ENCODE results near the gene PLEKHJ1.
"Not testable (repeated sequence)": the region's sequence is repeated elsewhere in the genome, so short reads cannot be mapped to it uniquely, and the experiment has no call there.

Gene PLEKHJ1, protein sequence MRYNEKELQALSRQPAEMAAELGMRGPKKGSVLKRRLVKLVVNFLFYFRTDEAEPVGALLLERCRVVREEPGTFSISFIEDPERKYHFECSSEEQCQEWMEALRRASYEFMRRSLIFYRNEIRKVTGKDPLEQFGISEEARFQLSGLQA

DNA sequence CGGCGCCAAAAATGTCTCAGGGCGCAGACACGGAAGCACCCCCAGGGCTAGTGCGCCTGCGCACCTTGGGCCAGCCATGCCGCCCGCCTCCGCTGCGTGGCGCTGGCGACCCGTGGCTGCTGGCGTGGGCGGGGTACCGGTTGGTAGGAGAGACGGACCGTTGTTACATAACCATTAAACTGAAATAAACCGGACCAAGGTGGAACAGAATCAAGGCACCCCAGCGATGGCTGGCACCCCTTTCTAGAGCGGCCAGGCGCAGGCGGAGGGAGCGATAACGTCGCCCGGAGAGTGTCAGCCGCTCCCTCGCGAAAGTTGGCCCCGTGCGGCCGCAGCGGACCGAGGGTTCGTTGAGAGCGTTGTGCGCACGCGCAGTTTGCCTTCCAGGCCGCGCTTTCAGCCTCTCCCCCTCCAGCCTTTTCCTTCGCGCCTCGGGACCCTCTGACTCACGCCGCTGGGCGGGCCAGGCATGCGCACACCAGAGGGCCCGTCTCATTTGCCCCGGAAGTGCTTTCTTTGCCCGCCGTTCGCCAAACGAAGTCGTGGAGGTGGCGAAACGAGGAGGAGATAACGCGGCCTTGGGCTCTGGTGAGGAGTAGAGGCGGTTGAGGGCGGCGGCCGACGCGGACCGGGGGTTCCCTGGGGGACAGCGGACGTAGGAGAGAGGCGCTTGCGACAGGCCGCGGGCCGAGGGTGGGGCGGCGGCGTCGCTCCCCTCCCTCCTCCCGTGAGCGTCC is at the start of gene PLEKHJ1, which contains the start of gene SF3A2:
PLEKHJ1 (minus strand) TSS at position 16 of the 737 bp plus-strand sequence. CDS start 81 bp downstream, outside the sequence.
SF3A2 (plus strand) TSS at position 511 of the 737 bp plus-strand sequence. CDS start 6,595 bp downstream, outside the sequence.
- peak; percentile 99 for DNase-seq (ENCODE audit: low read depth)

DNA sequence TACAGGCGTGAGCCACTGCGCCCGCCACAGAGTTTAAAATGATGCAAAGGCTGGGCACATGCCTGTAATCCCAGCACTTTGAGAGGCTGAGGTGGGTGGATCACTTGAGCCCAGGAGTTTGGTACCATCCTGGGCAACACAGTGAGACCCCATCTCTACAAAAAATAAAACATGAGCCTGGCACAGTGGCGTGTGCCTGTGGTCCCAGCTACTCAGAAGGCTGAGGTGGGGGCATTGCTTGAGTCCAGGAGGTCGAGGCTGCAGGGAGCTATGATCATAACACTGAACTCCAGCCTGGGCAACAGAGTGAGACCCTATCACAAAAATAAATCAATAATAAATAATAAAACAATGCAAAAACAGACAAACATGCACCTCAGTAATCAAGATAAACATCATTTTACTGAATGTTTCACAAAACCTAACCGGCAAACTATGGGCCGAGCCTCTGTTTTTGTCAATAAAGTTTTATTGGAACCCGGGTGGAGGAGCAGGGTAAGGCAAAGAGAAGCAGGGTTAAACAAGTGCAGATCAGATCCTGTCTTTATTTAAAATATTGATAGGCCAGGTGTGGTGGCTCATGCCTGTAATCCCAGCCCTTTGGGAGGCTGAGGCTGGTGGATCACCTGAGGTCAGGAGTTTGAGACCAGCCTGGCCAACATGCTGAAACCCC is 47.8 kb upstream of the PLEKHJ1 start:
- DNase-seq (ENCODE audit: low read depth) = no peak

DNA sequence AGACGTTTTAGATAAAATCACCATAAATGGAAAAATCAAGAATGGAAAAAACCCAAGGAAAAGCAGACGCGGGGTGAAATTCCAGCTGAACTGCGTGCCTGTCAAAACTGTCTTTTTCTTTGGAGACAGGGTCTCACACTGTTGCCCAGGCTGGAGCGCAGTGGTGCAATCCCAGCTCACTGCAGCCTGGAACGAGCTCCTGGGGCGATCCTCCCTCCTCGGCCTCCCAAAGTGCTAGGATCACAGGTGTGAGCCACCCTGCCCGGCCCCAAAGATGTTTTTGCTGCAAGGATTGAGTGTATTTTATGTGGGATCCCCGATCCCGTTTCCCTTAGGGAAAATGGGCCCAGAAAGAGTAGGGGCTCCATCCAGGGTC is 46.7 kb upstream of the PLEKHJ1 start:
- no peak for DNase-seq (ENCODE audit: low read depth)

DNA sequence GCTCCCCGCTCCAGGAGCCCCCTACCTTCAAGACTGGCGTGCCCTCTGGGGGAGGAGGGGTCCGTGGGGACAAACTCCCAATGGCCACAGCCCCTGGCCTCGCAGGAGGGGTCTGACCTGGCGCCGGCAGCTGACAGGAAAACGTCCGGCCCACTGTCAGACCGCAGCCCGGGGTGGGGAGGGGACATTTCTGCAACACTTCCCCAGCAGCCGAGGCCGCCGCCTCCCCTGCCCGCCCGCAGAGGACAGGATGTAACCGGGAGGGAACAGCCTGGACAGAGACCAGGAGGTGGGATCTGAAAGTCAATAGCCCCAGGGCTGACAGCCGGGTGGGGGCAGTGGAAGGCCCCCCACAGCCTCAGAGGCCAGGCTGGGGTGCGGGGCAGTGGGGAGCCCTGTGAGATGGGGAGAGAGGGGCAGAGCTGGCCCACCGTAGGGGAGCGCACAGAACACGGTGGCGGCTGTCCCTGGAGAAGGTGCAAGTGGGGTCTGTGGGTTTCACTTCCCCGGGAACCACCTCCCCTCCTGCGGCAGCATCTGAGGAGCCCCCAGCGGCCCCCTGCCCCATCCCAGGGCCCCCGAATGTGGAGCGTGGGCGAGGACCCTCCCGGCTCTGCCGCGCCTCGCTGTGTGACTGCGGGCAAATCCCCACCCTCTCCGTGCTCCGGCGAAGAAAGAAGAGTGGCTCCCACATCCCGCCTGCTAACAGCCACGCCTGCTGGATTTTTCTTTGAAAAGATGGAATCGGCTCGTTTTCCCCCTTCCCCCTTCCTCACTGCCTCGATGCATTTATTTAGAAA is 46.1 kb upstream of the PLEKHJ1 start, which contains the start of gene PEAK3:
PEAK3 (minus strand) TSS at position 114 of the 800 bp plus-strand sequence. CDS start 1,244 bp downstream, outside the sequence.
- no peak for DNase-seq (ENCODE audit: low read depth)

DNA sequence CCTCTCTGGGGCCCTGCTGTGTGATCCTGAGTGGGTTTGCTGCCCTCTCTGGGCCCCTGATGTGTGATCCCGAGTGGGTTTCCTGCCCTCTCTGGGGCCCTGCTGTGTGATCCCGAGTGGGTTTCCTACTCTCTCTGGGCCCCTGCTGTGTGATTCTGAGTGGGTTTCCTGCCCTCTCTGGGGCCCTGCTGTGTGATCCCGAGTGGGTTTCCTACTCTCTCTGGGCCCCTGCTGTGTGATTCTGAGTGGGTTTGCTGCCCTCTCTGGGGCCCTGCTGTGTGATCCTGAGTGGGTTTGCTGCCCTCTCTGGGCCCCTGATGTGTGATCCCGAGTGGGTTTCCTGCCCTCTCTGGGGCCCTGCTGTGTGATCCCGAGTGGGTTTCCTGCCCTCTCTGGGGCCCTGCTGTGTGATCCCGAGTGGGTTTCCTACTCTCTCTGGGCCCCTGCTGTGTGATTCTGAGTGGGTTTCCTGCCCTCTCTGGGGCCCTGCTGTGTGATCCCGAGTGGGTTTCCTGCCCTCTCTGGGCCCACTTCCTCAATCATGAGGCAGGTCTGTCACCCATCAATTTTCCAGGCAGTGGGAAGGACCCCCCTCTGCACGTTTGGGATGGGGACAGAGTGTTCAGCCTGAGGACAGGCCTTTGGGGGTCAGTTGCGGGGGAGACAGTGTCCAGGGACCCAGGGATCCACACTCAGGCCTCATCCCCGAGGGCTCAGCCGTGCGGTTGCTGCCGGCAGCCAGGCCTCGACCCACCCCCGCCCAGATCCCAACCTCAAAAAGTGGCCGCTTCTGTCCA is 45.3 kb upstream of the PLEKHJ1 start:
- not testable (repeated sequence) for DNase-seq (ENCODE audit: low read depth)

DNA sequence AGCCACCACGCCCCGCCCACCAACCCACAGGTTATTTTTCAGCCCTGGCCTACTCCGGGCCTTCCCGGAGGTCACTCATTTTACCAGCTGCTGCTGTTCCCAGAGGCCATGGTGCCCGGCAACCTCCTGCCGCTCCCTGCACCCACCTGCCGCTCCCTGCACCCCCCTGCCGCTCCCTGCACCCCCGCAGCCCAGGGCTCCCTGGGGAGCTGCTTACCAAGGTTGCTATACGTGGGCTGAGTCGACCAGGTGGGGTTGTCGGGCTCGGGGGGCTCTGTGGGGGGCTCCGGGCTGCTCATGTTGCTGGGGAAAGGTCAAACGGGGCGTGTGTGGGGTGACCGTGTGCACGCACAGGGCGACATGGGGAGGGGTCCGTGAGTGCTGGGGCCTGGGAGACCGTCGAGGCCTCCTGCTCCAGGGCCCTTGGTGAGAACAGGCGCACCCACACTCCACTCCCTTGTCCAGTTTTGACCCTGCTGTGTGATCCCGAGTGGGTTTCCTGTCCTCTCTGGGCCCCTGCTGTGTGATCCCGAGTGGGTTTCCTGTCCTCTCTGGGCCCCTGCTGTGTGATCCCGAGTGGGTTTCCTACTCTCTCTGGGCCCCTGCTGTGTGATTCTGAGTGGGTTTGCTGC is 44.6 kb upstream of the PLEKHJ1 start:
- DNase-seq (ENCODE audit: low read depth) = no peak

DNA sequence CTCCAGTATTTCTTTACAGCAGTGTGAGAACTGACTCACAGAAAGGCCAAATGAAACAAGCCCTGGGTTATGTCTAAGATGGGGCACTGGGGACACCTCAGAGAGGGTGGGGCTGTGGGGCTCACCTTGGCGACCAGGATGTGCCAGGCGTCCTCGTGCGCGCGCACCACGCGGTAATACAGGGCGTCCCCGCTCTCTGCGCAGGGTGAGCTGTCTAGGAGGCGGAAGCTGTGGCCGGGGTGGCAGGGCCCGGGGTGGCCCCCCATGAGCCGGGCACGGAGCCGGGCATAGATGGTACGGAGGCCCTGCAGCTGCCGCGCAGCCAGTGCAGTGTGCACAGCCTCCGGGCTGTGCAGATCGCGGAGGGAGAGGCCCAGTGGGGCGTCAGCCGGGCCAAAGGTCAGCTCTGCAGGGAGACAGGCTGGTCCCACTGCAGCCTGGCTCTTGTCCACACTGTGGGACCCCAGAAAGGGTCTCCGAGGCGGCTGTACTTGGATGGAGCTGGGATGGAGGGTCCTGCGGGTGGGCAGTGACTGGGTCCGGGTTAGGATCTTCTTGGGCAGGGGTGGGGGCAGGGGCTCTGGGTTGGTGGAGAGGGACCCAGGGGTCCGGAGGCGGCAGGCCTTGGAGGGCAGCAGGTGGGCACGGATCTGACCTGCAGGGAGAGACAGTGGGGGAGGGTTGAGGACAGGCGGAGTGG is 42.5 kb upstream of the PLEKHJ1 start:
- no peak for DNase-seq (ENCODE audit: low read depth)

DNA sequence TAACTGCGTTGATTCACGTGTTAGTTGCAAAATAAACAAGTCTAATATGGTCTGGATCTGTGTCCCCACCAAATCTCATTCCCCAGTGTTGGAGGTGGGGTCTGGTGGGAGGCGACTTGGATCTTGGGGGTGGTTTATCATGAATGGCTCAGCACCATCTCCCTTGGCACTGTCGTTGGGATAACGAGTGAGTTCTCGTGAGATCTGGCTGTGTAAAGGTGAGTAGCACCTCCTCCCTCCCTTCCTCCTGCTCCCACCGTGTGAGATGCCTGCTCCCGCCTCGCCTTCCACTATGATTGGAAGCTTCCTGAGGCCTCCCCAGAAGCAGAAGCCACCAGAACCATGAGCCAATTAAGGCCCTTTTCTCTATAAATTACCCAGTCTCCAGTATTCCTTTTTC is 41.0 kb upstream of the PLEKHJ1 start:
- DNase-seq (ENCODE audit: low read depth) = no peak

DNA sequence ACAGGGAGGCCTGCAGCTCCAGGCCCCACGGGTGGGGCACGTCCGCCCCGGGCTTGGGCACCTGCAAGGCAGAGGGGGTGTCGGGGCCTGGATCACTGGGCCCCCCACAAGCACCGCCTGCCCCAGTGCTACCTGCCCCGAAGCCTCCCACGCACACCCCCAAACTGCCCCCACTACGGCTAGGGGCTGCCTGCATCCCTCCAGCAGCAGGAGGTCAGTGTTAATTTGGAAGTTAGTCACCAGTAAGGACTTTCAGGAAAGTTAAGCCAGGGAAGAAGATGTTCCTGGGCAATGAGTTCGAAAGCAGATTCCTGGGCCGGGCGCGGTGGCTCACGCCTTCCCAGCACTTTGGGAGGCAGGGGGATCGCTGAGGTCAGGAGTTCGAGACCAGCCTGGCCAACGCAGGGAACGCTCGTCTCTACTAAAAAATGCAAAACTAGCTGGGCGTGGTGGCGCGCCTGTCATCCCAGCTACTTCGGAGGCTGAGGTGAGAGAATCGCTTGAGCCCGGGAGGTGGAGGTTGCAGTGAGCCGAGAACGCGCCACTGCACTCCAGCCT is 40.4 kb upstream of the PLEKHJ1 start:
- DNase-seq (ENCODE audit: low read depth) = no peak

DNA sequence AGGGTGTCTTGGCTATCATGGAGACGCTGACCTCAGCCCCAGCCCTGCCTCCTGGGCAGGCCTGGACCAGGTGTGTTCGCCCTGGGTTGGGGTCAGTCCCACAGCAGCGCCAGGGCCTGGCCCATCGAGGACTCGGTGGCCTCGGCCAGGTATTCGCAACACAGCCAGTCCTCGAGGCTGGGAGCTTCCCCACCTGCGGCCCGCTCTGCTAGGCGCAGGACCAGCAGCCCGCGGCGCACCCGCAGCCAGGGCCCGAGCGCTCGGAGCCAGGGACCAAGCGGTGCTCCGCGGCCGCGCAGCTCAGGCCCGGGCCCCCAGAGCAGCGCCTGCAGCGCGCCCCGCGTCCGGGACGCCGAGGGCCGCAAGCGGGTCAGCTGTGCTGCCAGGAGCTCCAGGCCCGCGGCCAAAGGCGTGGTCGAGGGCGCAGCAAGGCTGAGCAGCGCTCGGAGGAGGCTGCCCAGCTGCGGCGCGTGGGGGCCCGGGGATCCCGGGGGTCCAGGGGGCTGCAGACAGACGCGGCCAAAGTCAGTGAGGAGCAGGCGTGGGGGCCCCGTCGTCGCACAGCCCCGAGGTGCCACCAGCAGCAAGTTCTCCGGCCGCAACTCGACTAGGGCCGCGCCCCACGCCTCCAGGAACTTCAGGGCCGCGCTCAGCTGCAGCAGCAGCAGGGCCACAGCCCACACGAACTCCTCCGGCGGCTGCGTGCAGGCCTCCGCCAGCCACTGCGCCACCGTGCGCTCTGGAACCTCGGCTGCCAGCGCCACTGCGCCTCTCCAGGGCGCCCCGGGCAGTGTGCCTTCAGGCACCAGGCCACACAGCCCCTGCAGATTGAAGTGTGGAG is 39.7 kb upstream of the PLEKHJ1 start:
- no peak for DNase-seq (ENCODE audit: low read depth)

DNA sequence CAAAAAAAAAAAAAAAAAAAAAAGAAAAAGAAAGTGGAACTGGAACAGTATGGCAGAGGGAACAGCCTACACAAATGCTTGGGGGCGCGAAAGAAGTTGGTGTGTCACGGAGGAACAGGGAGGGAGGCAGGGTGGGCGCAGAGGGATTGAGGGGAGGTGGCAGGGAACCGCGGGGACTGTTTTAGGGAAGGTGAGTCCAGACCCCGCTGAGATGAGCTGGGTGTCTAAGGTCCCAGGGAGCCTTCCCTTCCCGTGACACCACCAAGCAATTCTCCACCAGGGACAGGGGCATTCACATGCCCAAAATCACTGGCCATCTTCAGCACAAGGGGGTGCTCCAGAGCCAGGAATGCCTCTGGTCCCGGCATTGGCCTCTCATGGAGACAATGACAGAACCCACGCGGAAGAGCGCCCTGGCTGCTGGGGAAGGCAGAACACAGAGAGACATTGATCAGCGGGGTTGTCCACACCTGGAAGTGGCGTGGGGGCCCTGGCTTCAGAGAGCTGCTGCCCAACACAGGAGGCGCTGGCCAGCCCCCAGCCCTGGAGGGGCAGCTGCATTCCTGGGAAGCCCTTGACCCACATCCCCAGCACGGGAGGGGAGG is 38.9 kb upstream of the PLEKHJ1 start:
- DNase-seq (ENCODE audit: low read depth) = no peak

DNA sequence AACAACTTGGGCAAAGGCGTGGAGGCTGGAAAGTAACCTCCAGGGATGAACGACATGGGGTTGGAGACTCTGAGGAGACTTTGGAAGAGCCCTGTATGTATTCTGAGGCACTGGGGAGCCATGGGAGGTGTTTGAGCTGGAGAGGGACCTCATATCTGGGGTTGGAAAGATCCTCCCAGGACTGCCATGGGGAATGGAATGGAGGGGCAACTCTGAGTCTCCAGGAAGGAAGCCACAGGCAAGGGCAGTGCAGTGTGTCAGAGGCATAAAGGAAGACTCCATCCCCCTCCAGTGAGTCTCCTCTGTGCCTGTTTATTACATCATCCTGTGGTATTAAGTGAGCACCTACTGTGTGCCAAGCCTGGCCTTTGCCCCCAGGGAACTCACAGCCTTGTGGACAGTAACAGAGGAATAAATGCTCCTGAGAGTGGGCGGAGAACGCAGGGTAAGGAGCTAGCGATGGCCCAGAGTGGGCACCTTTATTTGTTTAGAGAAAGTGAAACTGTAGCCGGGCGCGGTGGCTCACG is 38.1 kb upstream of the PLEKHJ1 start:
- no peak for DNase-seq (ENCODE audit: low read depth)

DNA sequence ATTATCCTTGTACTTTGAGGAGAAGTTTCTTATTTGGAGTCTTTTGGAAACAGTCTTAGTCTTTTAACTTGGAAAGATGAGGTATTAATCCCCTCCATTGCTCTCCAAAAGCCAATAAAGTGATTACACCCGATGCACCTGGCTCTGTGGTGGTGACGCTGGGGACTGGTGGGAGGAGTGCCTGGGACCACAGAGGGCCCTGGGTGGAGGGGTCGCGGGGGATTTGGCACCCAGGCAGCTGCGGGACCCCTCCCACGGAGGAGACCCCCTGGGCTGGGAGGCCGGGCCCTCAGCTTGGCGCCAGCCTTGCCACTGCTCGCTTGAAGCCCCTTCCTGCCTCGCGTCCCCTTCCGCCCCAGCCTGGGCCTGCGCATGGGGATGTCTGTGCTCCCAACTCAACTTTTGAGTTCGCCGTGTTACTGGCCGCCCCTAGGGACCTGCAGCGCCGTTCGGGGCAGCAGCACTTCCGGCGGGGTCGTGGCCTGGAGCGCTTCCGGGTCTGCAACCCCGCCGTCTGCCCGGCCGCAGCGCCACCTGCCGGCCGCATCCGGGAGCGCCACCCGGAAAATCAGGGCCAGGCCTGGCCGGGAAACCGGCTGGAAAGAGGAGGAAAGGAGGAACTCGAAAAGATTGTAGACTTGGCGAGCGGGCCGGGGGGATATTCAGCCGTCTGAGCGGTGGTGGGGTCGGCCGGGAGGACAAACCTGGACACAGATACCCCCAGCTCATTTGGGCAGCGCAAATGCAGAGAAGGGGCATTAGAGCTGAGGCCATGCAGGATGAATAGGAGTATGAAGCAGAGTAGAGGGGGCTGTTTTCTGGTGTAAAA is 37.4 kb upstream of the PLEKHJ1 start:
- DNase-seq (ENCODE audit: low read depth) = peak; percentile 79

DNA sequence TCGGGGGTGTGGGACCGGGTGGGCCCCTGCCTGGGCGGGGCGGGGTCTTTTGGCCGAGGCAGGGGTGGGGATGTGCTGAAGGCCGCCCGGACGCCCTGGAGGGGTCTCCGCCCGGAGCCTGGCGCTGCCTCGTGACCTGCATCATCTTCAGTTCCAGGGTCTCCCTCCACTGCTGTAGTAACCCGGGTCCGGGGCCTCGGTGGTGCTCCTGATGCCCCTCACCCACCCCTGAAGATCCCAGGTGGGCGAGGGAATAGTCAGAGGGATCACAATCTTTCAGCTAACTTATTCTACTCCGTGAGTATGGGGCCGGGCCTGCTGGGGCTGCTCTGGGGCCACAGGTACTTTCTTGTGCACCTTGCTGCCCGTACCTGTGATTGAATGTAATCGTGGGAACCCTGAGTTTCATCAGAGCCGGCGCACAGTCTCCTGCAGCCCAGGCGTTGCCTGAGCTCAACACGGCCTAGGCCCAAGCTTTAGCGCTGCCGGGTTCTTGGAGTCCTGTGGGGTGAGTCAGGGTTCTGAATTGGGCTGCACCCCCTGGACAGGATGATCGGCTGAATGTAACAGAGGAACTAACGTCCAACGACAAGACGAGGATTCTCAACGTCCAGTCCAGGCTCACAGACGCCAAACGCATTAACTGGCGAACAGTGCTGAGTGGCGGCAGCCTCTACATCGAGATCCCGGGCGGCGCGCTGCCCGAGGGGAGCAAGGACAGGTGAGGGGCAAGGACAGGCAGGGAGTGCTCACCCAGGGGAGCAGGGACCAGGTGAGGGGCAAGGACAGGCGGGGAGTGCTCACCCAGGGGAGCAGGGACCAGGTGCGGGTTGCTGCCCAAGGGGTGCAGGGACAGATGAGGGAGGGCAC is 35.3 kb upstream of the PLEKHJ1 start:
- DNase-seq (ENCODE audit: low read depth) = no peak

DNA sequence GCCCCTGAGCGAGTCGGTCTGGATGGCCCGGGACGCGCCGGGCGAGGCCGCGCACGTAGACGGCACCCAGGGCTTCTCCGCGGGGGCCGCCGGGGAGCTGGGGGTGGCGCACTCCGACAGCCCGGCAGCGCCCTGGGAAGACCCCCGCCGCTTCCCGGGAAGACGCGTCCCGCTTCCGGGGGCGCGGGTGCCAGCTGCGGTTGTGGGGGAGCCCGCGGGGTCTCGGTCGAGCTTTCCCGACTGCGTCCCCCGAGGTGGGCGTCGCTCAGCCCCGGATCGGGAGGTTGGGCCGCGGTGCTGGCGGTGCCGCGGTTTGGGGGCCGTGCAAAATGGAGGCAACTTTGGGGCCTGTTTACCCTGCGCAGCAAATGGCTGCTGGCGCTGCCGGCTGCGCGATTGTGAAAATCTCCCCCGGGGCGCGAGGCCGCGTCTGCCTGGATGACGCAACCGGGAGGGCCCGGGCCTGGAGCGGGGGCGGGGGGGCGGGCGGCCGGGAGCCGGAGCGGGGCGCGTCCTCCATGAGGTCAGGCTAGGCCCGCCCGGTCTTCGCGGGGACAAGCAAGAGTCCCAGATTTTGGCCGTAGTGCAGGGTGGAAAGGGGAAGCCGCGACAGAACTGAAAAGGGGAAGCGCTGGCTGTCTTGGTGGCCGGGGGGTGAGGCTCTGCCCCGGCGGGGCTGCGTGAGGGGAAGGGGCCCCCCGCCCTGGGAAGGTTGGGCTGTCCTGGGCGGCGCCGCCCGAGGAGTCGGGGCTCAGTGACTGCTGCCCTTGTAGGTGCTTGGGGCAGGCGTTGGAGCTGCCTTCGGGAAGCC is 34.5 kb upstream of the PLEKHJ1 start:
- peak; percentile 76 for DNase-seq (ENCODE audit: low read depth)

DNA sequence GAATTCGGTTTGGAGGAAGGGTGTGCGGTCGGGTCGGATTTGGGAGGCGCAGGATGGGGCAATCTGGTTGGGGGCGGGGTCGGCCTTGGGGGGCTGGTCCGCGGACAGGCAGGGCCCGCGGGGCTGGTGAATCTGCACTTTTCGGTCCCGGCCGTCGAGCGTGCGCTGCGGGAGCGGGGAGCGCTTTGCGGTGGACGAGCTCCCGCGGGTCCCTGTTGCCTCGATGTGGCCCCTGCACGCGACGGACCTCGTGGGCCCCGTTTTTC is 34.0 kb upstream of the PLEKHJ1 start:
- no peak for DNase-seq (ENCODE audit: low read depth)
